GM23338 (cell line): ENCODE measurements around the gene SYNE4. TPM values are rescaled to one million over a fixed set of nuclear protein-coding genes. Genes with fewer than 3 reads are reported as not detected.
A peak's percentile ranks its signal among the peaks of the same experiment; 100 is the strongest.

Experiments
- ATAC-seq: fragments of 200-7000 bp; cut with Tn5 transposase; 3 replicates; pipeline ENCODE4 v1.9.1; 2020
- DNase-seq: peaks from one replicate; pipeline ENCODE4 v3.0.0-alpha.2; 2015; ENCODE audit warnings: low spot score
- H2AFZ ChIP-seq: fragments of 200-600 bp; sonication (generic); 2 replicates; pipeline ENCODE4 v1.8.0; 2016; ENCODE audit warnings: antibody characterized with exemption, mild to moderate bottlenecking, moderate library complexity
- H3F3A ChIP-seq: fragments of 200-600 bp; sonication (generic); replicated peaks from 2 replicates; pipeline ENCODE4 v1.8.0; 2017; ENCODE audit warnings: antibody characterized with exemption, mixed run types, low read depth
- H3K27ac ChIP-seq: fragments of 200-600 bp; sonication (generic); 2 replicates; pipeline ENCODE4 v1.6.1; 2016; ENCODE audit warnings: low read depth
- H3K27me3 ChIP-seq: fragments of 200-600 bp; sonication (generic); 2 replicates; pipeline ENCODE4 v1.8.0; 2016; ENCODE audit warnings: mild to moderate bottlenecking, mixed run types, moderate library complexity; ENCODE audit not compliant: insufficient read depth
- H3K36me3 ChIP-seq: fragments of 200-600 bp; sonication (generic); 2 replicates; pipeline ENCODE4 v1.8.0; 2016; ENCODE audit warnings: mild to moderate bottlenecking; ENCODE audit not compliant: insufficient read depth
- H3K4me1 ChIP-seq: fragments of 200-600 bp; sonication (generic); 2 replicates; pipeline ENCODE4 v1.8.0; 2016; ENCODE audit warnings: mild to moderate bottlenecking, moderate library complexity; ENCODE audit not compliant: insufficient read depth
- H3K4me2 ChIP-seq: fragments of 200-600 bp; sonication (generic); 2 replicates; pipeline ENCODE4 v1.7.1; 2017; ENCODE audit warnings: mixed run types
- H3K4me3 ChIP-seq: fragments of 200-600 bp; sonication (generic); 2 replicates; pipeline ENCODE4 v1.6.1; 2016; ENCODE audit warnings: mixed run types
- H3K79me2 ChIP-seq: fragments of 200-600 bp; sonication (generic); replicated peaks from 2 replicates; pipeline ENCODE4 v1.8.0; 2017; ENCODE audit warnings: mild to moderate bottlenecking; ENCODE audit not compliant: insufficient read depth
- H3K9me2 ChIP-seq: fragments of 200-600 bp; sonication (generic); 2 replicates; pipeline ENCODE4 v1.8.0; 2017; ENCODE audit not compliant: insufficient read depth
- H4K20me1 ChIP-seq: fragments of 200-600 bp; sonication (generic); replicated peaks from 2 replicates; pipeline ENCODE4 v1.8.0; 2017; ENCODE audit warnings: mild to moderate bottlenecking; ENCODE audit not compliant: insufficient read depth
- H3K27ac Mint-ChIP-seq: 2 replicates; pipeline ENCODE4 v1.8.0; 2020; ENCODE audit warnings: inconsistent platforms, mild to moderate bottlenecking, moderate library complexity, mixed read lengths
- H3K27me3 Mint-ChIP-seq: 3 replicates; pipeline ENCODE4 v1.8.0; 2022; ENCODE audit warnings: low read depth, mild to moderate bottlenecking, moderate library complexity, mixed read lengths, inconsistent platforms; ENCODE audit not compliant: insufficient read depth, poor library complexity
- H3K36me3 Mint-ChIP-seq: 3 replicates; pipeline ENCODE4 v1.8.0; 2021; ENCODE audit warnings: low read depth, mild to moderate bottlenecking, inconsistent platforms, moderate library complexity, mixed read lengths
- H3K4me1 Mint-ChIP-seq: 3 replicates; pipeline ENCODE4 v1.8.0; 2020; ENCODE audit warnings: mild to moderate bottlenecking, inconsistent platforms, mixed read lengths
- H3K4me3 Mint-ChIP-seq: 3 replicates; pipeline ENCODE4 v1.8.0; 2021; ENCODE audit warnings: moderate library complexity, mild to moderate bottlenecking, inconsistent platforms, mixed read lengths
- H3K9me3 Mint-ChIP-seq: 3 replicates; pipeline ENCODE4 v1.8.0; 2020; ENCODE audit warnings: moderate library complexity, mild to moderate bottlenecking, inconsistent platforms, mixed read lengths
- ETS1 ChIP-seq: IDR thresholded peaks from 2 replicates; pipeline ENCODE4 v1.6.1; 2016; ENCODE audit warnings: antibody characterized with exemption
- EZH2 ChIP-seq: fragments of 200-600 bp; sonication (generic); IDR thresholded peaks from one replicate; pipeline ENCODE4 v1.8.0; 2017; ENCODE audit warnings: antibody characterized with exemption, mild to moderate bottlenecking, low read depth; ENCODE audit not compliant: unreplicated experiment
- EZH2phosphoT487 ChIP-seq: fragments of 200-600 bp; sonication (generic); IDR thresholded peaks from one replicate; pipeline ENCODE4 v1.8.1; 2018; ENCODE audit warnings: antibody characterized with exemption; ENCODE audit not compliant: unreplicated experiment
- JUNB ChIP-seq: IDR thresholded peaks from one replicate; pipeline ENCODE4 v1.6.1; 2016; ENCODE audit warnings: antibody characterized with exemption; ENCODE audit not compliant: unreplicated experiment
- POLR2AphosphoS5 ChIP-seq: IDR thresholded peaks from 2 replicates; pipeline ENCODE4 v1.6.1; 2016; ENCODE audit warnings: antibody characterized with exemption, low read depth
- ZNF114 ChIP-seq: fragments of 250-450 bp; sonication (Bioruptor Pico); IDR thresholded peaks from 2 replicates; pipeline ENCODE4 v1.5.0; 2020; ENCODE audit warnings: mild to moderate bottlenecking, moderate library complexity
- ZNF462 ChIP-seq: fragments of 250-450 bp; sonication (Bioruptor Pico); IDR thresholded peaks from 2 replicates; pipeline ENCODE4 v1.5.0; 2020; ENCODE audit warnings: mild to moderate bottlenecking, moderate library complexity
- polyA plus RNA-seq: library from polyadenylated mRNA; unstranded; fragments of >200 nt; fragmentation: Nextera tagmentation; extraction: Ambion mirVana; gene quantifications from 2 replicates; pipeline ENCODE4 v1.2.1, GENCODE V29; 2016
- total RNA-seq: library from RNA; depleted of rRNA; stranded (reverse); fragments of >200 nt; shearing (Covaris generic); gene quantifications from 2 replicates; pipeline ENCODE4 v1.2.3, GENCODE V29; 2014

SYNE4 gene
- total and polyA plus RNA-seq, 2 experiments from 2014 or later, result 26.1 to 49.8 TPM

GRCh38 chr19:35986111-35986510, 22.5 kb downstream of the SYNE4 start:
- H3K79me2 ChIP-seq, result no peaks in the 10 kb centered on the region
- Mint-ChIP-seq H3K4me3 (no peak overlapping the region; the same call in 2 of the 3 replicates), H3K27ac (no peak overlapping the region), H3K27me3 (peaks cover 26% of the 10 kb centered on the region), H3K36me3 (no peaks in the 10 kb centered on the region), H3K4me1 (no peaks in the 10 kb centered on the region; the same call in 2 of the 3 replicates), H3K9me3 (no peaks in the 10 kb centered on the region; the same call in 2 of the 3 replicates)
- H3K36me3 ChIP-seq, result no peaks in the 10 kb centered on the region
- no peak overlapping the region for H3K27ac ChIP-seq
- no peaks in the 10 kb centered on the region for H3K9me2 ChIP-seq
- no peaks in the 10 kb centered on the region for H3K4me1 ChIP-seq
- no peak overlapping the region for H3K4me2 ChIP-seq
- ATAC-seq (no peak), DNase-seq (no peak)
- no peak overlapping the region for H3K4me3 ChIP-seq
- H4K20me1 ChIP-seq, result no peaks in the 10 kb centered on the region
- H3F3A ChIP-seq, result no peaks in the 10 kb centered on the region
- H3K27me3 ChIP-seq, result peaks cover 10% of the 10 kb centered on the region
- TF ChIP-seq ZNF462 (CRISPR knock-in tag) (no peak), ETS1 (no peak)
- peak overlapping the region; percentile 95; the same call in 1 of the 2 replicates for H2AFZ ChIP-seq

GRCh38 chr19:35983177-35983576, 25.4 kb downstream of the SYNE4 start:
- Mint-ChIP-seq H3K9me3 (no peaks in the 10 kb centered on the region), H3K27me3 (peaks cover 31% of the 10 kb centered on the region), H3K36me3 (no peaks in the 10 kb centered on the region), H3K4me3 (no peak overlapping the region), H3K4me1 (peaks cover 9% of the 10 kb centered on the region; the same call in 2 of the 3 replicates), H3K27ac (no peak overlapping the region)
- Histone ChIP-seq H3K36me3 (no peaks in the 10 kb centered on the region), H3F3A (no peaks in the 10 kb centered on the region), H2AFZ (no peak overlapping the region), H3K4me1 (no peaks in the 10 kb centered on the region), H3K4me2 (no peak overlapping the region), H3K79me2 (no peaks in the 10 kb centered on the region), H3K9me2 (no peaks in the 10 kb centered on the region), H3K27me3 (peaks cover 10% of the 10 kb centered on the region), H3K4me3 (no peak overlapping the region), H4K20me1 (no peaks in the 10 kb centered on the region), H3K27ac (no peak overlapping the region)
- no peak for ATAC-seq
- no peak for DNase-seq
- no peak for TF ChIP-seq EZH2
- TF ChIP-seq JUNB, result no peak
- no peak for TF ChIP-seq POLR2AphosphoS5
- TF ChIP-seq EZH2phosphoT487, result no peak
- no peak for TF ChIP-seq ZNF114 (CRISPR knock-in tag)
